Brain microvascular endothelial cell (primary cell): Measurements from ENCODE around the gene NEU4.
"Not testable (repeated sequence)": the region's sequence is repeated elsewhere in the genome, so short reads cannot be mapped to it uniquely, and the experiment has no call there.

Experiments
- DNase-seq: peaks from one replicate; pipeline ENCODE4 v3.0.0-alpha.2; 2020
- H3K27ac ChIP-seq: fragments of 250-450 bp; sonication (Bioruptor Pico); 2 replicates; pipeline ENCODE4 v1.5.1; 2020; ENCODE audit warnings: mild to moderate bottlenecking, moderate library complexity
- H3K27me3 ChIP-seq: fragments of 250-450 bp; sonication (Bioruptor Pico); replicated peaks from 2 replicates; pipeline ENCODE4 v1.5.1; 2020; ENCODE audit warnings: mild to moderate bottlenecking
- H3K36me3 ChIP-seq: fragments of 250-450 bp; sonication (Bioruptor Pico); replicated peaks from 2 replicates; pipeline ENCODE4 v1.5.1; 2020; ENCODE audit warnings: mild to moderate bottlenecking
- H3K4me3 ChIP-seq: 2 replicates; pipeline ENCODE4 v1.5.1; 2011; ENCODE audit warnings: low read depth, mild to moderate bottlenecking, control low read depth, low read length, moderate library complexity
- CTCF ChIP-seq: IDR thresholded peaks from 2 replicates; pipeline ENCODE4 v1.5.1; 2011; ENCODE audit warnings: low read depth, mild to moderate bottlenecking, moderate library complexity, low read length, control low read depth, inconsistent platforms; ENCODE audit errors: missing control alignments
- in situ Hi-C: cut with HindIII; loops from 2 replicates; pipeline ENCODE4 v1.10.0; 2017; ENCODE audit warnings: low sequenced_read_pairs, low pct_ligation_motif_present

NEU4 gene

GRCh38 chr2:241833101-241833663 is 24.2 kb downstream of the NEU4 start:
- in situ Hi-C loops = no loop called here
- Histone ChIP-seq H3K27ac (no peak overlapping the region), H3K4me3 (no peak overlapping the region), H3K36me3 (no peaks in the 10 kb centered on the region), H3K27me3 (peaks cover 2% of the 10 kb centered on the region)
- no peak for DNase-seq
- TF ChIP-seq CTCF = no peak

GRCh38 chr2:241833756-241834526 is 24.9 kb downstream of the NEU4 start:
- in situ Hi-C loops, DNase-seq, H3K27me3 ChIP-seq, H3K27ac ChIP-seq, H3K4me3 ChIP-seq, H3K36me3 ChIP-seq: not testable (repeated sequence)

GRCh38 chr2:241834527-241835210 is 25.7 kb downstream of the NEU4 start:
- Histone ChIP-seq H3K27ac (no peak overlapping the region), H3K4me3 (no peak overlapping the region), H3K36me3 (no peaks in the 10 kb centered on the region), H3K27me3 (peaks cover 7% of the 10 kb centered on the region)
- DNase-seq = no peak
- in situ Hi-C loops = no loop called here
- no peak for TF ChIP-seq CTCF

- Histone ChIP-seq H3K27ac (no peak overlapping the region), H3K36me3 (no peaks in the 10 kb centered on the region), H3K4me3 (no peak overlapping the region), H3K27me3 (peaks cover 7% of the 10 kb centered on the region)
- no peak for DNase-seq
- in situ Hi-C loops = no loop called here
- no peak for TF ChIP-seq CTCF
Measured at GRCh38 chr2:241835611-241836010, 26.6 kb downstream of the NEU4 start.

GRCh38 chr2:241836292-241836691 is 27.3 kb downstream of the NEU4 start:
- H3K27me3 ChIP-seq = peaks cover 7% of the 10 kb centered on the region
- DNase-seq = no peak
- H3K4me3 ChIP-seq = no peak overlapping the region
- no peaks in the 10 kb centered on the region for H3K36me3 ChIP-seq
- no peak for TF ChIP-seq CTCF
- H3K27ac ChIP-seq = no peak overlapping the region
- in situ Hi-C loops = no loop called here

- Histone ChIP-seq H3K27ac (no peak overlapping the region), H3K27me3 (peaks cover 7% of the 10 kb centered on the region), H3K4me3 (no peak overlapping the region), H3K36me3 (no peaks in the 10 kb centered on the region)
- in situ Hi-C loops = no loop called here
- no peak for DNase-seq
- TF ChIP-seq CTCF = no peak
Measured at GRCh38 chr2:241837197-241837965, 28.4 kb downstream of the NEU4 start.
